Neural cell (in vitro differentiated cells): Measurements from ENCODE around the gene WRAP73.

ENCODE experiments used
- EP300 ChIP-seq: fragments of 450-650 bp; conservative IDR thresholded peaks from 2 replicates; pipeline ENCODE4 v1.6.1; 2014; ENCODE audit warnings: antibody characterized with exemption, mild to moderate bottlenecking, moderate library complexity; ENCODE audit not compliant: poor library complexity, severe bottlenecking
- MXI1 ChIP-seq: fragments of 450-650 bp; conservative IDR thresholded peaks from 2 replicates; pipeline ENCODE4 v1.6.1; 2014; ENCODE audit warnings: antibody characterized with exemption, mild to moderate bottlenecking; ENCODE audit not compliant: poor library complexity, severe bottlenecking
- POLR2AphosphoS5 ChIP-seq: IDR thresholded peaks from 2 replicates; pipeline ENCODE4 v1.6.1; 2012
- REST ChIP-seq: IDR thresholded peaks from 2 replicates; pipeline ENCODE4 v1.6.1; 2012; ENCODE audit warnings: borderline replicate concordance
- TF ChIP-seq, protein P1 (sequence below): fragments of 450-650 bp; IDR thresholded peaks from 2 replicates; pipeline ENCODE4 v1.5.1; 2014; ENCODE audit warnings: antibody characterized with exemption, mild to moderate bottlenecking, moderate library complexity; ENCODE audit not compliant: poor library complexity, severe bottlenecking

GRCh38 chr1:3646596-3646995 is 3.3 kb downstream of the WRAP73 start:
- no peak for TF ChIP-seq POLR2AphosphoS5
- TF ChIP-seq, protein P1, sequence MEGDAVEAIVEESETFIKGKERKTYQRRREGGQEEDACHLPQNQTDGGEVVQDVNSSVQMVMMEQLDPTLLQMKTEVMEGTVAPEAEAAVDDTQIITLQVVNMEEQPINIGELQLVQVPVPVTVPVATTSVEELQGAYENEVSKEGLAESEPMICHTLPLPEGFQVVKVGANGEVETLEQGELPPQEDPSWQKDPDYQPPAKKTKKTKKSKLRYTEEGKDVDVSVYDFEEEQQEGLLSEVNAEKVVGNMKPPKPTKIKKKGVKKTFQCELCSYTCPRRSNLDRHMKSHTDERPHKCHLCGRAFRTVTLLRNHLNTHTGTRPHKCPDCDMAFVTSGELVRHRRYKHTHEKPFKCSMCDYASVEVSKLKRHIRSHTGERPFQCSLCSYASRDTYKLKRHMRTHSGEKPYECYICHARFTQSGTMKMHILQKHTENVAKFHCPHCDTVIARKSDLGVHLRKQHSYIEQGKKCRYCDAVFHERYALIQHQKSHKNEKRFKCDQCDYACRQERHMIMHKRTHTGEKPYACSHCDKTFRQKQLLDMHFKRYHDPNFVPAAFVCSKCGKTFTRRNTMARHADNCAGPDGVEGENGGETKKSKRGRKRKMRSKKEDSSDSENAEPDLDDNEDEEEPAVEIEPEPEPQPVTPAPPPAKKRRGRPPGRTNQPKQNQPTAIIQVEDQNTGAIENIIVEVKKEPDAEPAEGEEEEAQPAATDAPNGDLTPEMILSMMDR: no peak
- no peak for TF ChIP-seq EP300
- TF ChIP-seq REST: no peak
- TF ChIP-seq MXI1: no peak
